ENCODE measurements around the gene C1QTNF7.

Gene C1QTNF7

DNA sequence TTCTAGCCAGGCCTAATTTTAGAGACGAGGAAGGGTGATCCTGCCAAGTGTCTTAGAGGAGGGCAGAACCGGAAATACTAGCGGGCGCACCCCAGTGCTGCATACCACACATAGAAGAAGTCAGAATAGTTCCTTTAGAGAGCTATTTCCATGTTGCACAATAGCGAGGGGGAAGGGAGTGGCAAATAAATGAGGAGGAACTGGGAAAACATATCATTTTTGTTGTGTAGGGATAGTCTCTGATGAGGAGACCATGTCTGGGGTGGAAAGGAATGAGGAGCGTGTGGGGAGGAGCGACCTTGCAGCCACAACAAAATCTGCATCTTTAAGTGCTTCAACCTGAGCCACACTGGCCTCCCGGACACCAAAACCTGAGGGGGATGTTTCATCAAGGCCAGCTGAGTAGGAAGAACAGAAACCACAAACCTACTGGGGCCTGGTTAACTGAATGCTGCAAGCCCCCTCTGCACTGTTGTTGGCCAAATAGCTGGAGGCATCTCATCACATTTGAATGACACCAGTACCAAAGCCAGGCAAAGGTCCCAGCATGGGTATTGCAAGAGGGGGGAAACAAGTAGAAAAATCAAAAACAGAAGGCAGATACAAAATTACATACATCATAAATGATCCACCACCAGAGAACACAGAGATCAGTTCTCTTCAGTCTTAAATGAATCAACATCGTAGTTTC is 26.7 kb upstream of the C1QTNF7 start:
- Mint-ChIP-seq H3K4me3 (peak overlapping the region; percentile 74), H3K36me3 (ENCODE audit: low read depth) (no peaks in the 10 kb centered on the region), H3K27ac (peak overlapping the region; percentile 83), H3K27me3 (no peaks in the 10 kb centered on the region), H3K9me3 (no peaks in the 10 kb centered on the region), H3K4me1 (peaks cover 37% of the 10 kb centered on the region)
- DNase-seq (peak; percentile 44), ATAC-seq (peak; percentile 67)

GRCh38 chr4:15402146-15402545 is 25.7 kb upstream of the C1QTNF7 start:
- Mint-ChIP-seq H3K4me3 (no peak overlapping the region), H3K27me3 (no peaks in the 10 kb centered on the region), H3K36me3 (ENCODE audit: low read depth) (no peaks in the 10 kb centered on the region), H3K4me1 (peaks cover 36% of the 10 kb centered on the region), H3K9me3 (no peaks in the 10 kb centered on the region), H3K27ac (no peak overlapping the region)
- no peak for DNase-seq
- ATAC-seq, result no peak

DNA sequence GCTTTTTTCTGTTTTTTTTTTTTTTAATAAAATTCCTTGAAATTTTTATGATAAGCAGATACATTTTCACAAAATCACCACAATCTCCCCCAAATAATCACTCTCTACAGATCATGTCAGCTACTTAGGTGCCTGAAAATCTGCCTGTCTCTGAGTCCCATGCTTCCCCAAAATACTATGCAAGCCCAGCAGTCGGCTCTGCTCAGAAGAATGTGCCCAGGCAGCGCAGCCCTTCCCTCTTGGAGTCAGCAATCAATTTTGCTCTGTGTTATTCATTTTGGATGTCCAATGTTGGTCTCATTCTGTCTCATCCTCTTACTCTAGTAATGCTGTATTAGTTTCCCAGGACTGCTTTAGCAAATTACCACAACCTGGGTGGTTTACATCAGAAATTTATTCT is 24.9 kb upstream of the C1QTNF7 start:
- Mint-ChIP-seq H3K9me3 (no peaks in the 10 kb centered on the region), H3K27ac (no peak overlapping the region), H3K4me3 (no peak overlapping the region), H3K4me1 (peaks cover 36% of the 10 kb centered on the region), H3K36me3 (ENCODE audit: low read depth) (no peaks in the 10 kb centered on the region), H3K27me3 (no peaks in the 10 kb centered on the region)
- no peak for ATAC-seq
- no peak for DNase-seq

DNA sequence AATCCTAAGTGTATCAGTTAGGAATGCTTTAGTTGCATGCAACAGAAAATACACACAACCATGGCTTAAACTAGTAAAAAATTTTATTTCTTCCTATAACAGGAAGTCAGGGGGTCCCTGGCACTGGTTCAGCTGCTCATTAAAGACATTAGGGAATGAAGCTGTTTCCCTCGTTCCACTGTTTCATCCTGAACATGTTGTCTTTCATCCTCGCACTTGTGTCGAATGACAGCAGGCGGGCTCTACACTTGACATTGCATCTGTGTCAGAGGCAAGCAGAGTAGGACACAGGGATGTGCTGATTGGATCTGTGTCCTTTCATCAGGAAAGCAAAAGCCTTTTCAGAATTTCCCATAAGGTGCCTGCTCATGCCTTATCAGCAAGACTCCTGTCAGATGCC is 22.8 kb upstream of the C1QTNF7 start:
- ATAC-seq (no peak), DNase-seq (no peak)
- H3K36me3 Mint-ChIP-seq (ENCODE audit: low read depth), result no peaks in the 10 kb centered on the region
- no peaks in the 10 kb centered on the region for H3K9me3 Mint-ChIP-seq
- H3K27me3 Mint-ChIP-seq, result no peaks in the 10 kb centered on the region
- H3K4me3 Mint-ChIP-seq, result no peak overlapping the region
- no peak overlapping the region for H3K27ac Mint-ChIP-seq
- H3K4me1 Mint-ChIP-seq, result peaks cover 42% of the 10 kb centered on the region

- ATAC-seq (peak; percentile 28), DNase-seq (no peak)
- Mint-ChIP-seq H3K36me3 (ENCODE audit: low read depth) (no peaks in the 10 kb centered on the region), H3K4me3 (peak overlapping the region; percentile 56), H3K9me3 (no peaks in the 10 kb centered on the region), H3K27me3 (no peaks in the 10 kb centered on the region), H3K27ac (peak overlapping the region; percentile 74), H3K4me1 (peaks cover 59% of the 10 kb centered on the region)
Observed at GRCh38 chr4:15410750-15411149, 17.1 kb upstream of the C1QTNF7 start.

DNA sequence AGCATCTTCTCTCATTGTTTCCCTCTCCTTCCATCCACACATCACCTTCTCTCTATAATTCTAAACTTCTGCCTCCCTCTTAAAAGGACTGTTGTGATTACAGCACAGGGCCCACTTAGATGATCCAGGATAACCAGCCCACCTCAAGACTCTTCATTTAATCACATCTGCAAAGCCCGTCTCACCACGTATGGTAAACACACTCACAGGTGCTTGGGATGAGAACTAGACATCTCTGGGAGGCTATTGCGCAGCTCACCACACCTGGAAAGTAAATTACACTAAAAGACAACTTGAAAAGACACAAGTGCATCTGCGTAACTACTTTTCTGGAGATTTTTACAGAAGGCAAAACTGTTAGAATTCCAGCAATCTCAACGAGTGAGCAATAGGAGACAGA is 15.4 kb upstream of the C1QTNF7 start:
- ATAC-seq (no peak), DNase-seq (no peak)
- Mint-ChIP-seq H3K9me3 (no peaks in the 10 kb centered on the region), H3K27me3 (no peaks in the 10 kb centered on the region), H3K36me3 (ENCODE audit: low read depth) (no peaks in the 10 kb centered on the region), H3K4me3 (no peak overlapping the region), H3K27ac (peak overlapping the region; percentile 1), H3K4me1 (peaks cover 59% of the 10 kb centered on the region)

GRCh38 chr4:15413010-15413622 is 14.7 kb upstream of the C1QTNF7 start:
- Mint-ChIP-seq H3K4me1 (peaks cover 60% of the 10 kb centered on the region), H3K27ac (peak overlapping the region; percentile 1)

DNA sequence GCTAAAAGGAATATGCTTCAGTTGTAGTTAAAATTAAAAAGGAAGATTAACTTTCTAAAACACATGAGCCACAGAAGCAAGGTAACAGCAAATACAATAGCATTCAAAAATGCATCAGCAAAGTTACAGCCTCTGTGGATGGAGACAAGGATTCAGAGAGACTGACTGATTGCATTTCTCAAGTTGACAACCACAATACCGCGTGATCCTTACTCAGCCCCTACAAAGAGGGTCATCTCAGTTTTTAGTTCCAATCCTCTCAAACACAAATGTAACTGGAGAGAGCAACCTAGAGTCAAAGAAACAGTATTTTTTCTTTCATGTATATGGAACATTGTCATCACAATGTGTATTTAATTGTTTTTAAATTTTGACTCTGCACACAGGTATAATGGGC is 14.2 kb upstream of the C1QTNF7 start:
- Mint-ChIP-seq H3K27me3 (no peaks in the 10 kb centered on the region), H3K9me3 (no peaks in the 10 kb centered on the region), H3K4me3 (no peak overlapping the region), H3K4me1 (peaks cover 60% of the 10 kb centered on the region), H3K36me3 (ENCODE audit: low read depth) (no peaks in the 10 kb centered on the region), H3K27ac (no peak overlapping the region)
- no peak for ATAC-seq
- no peak for DNase-seq

More at GRCh38 chr4:15413010-15413622, 14.7 kb upstream of the C1QTNF7 start:
- DNase-seq, result no peak
- Mint-ChIP-seq H3K36me3 (ENCODE audit: low read depth) (no peaks in the 10 kb centered on the region), H3K9me3 (no peaks in the 10 kb centered on the region), H3K4me3 (no peak overlapping the region), H3K27me3 (no peaks in the 10 kb centered on the region)
- no peak for ATAC-seq

GRCh38 chr4:15414551-15415091 is 13.2 kb upstream of the C1QTNF7 start:
- H3K27me3 Mint-ChIP-seq, result no peaks in the 10 kb centered on the region
- no peaks in the 10 kb centered on the region for H3K36me3 Mint-ChIP-seq (ENCODE audit: low read depth)
- no peaks in the 10 kb centered on the region for H3K9me3 Mint-ChIP-seq
- H3K4me3 Mint-ChIP-seq, result no peak overlapping the region
- DNase-seq (no peak), ATAC-seq (no peak)
- H3K4me1 Mint-ChIP-seq, result peaks cover 56% of the 10 kb centered on the region
- H3K27ac Mint-ChIP-seq, result no peak overlapping the region

- ATAC-seq (no peak), DNase-seq (no peak)
- Mint-ChIP-seq H3K4me1 (peaks cover 37% of the 10 kb centered on the region), H3K27ac (no peak overlapping the region), H3K36me3 (ENCODE audit: low read depth) (no peaks in the 10 kb centered on the region), H3K4me3 (no peak overlapping the region), H3K27me3 (no peaks in the 10 kb centered on the region), H3K9me3 (no peaks in the 10 kb centered on the region)
Observed at GRCh38 chr4:15416357-15417232, 11.2 kb upstream of the C1QTNF7 start.

DNA sequence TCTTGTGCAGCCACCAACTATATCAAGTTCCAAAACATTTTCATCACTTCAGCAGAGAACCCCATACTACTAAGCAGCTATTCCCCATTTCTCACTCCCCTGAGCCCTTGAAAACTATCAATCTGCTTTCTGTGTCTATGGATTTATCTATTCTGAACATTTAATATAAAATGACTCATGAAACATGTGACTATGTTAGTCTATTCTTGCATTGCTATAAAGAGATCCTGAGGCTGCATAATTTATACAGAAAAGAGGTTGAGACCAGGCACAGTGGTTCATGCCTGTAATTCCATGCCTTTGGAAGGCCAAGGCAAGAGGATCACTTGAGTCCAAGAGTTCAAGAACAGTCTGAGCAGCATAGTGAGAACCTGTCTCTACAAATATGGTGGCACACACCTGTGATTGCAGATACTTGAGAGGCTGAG is 10.6 kb upstream of the C1QTNF7 start:
- H3K9me3 Mint-ChIP-seq, result no peaks in the 10 kb centered on the region
- DNase-seq, result no peak
- ATAC-seq, result no peak
- peaks cover 33% of the 10 kb centered on the region for H3K4me1 Mint-ChIP-seq
- no peaks in the 10 kb centered on the region for H3K27me3 Mint-ChIP-seq
- H3K27ac Mint-ChIP-seq, result no peak overlapping the region
- no peaks in the 10 kb centered on the region for H3K36me3 Mint-ChIP-seq (ENCODE audit: low read depth)
- no peak overlapping the region for H3K4me3 Mint-ChIP-seq

DNA sequence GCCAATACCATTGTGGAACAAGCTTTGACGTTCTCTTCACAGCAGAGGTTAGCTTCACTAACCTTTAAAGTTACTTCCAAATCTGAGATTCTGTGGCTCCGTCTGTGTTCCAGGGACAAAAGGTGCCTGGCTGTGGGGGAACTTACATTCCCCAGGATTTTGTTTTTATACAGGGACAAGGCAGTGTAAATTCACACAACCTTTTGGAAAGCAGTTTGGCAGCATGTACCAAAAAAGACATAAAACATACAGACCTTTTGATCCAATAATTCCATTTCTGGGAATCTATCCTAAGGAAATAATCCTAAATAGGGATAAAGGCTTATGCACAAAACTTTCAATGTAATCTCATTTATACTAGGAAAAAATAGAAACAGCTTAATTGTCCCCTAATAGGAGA is 8.9 kb upstream of the C1QTNF7 start:
- DNase-seq (no peak), ATAC-seq (no peak)
- Mint-ChIP-seq H3K9me3 (no peaks in the 10 kb centered on the region), H3K36me3 (ENCODE audit: low read depth) (peaks cover 2% of the 10 kb centered on the region), H3K27me3 (no peaks in the 10 kb centered on the region), H3K4me3 (no peak overlapping the region), H3K4me1 (peaks cover 26% of the 10 kb centered on the region), H3K27ac (no peak overlapping the region)

DNA sequence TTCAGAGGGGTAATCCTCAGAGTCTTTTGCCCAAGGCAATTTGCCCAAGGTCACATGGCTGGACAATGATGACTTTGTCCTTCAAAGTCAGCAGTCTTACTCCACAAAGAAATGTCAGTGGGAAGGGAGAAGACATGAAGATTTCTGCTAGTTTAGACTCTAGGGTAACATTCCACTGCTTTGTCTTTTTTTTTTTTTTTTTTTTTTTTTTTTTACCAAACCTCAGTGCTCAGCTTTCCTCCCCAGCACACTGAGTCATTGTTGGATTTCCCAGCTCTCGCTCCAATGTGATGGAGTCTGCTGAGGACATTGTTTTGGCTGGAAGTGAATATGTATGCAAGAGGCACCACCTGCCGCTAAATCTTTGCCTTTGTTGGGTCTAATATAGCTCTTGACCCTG is 7.2 kb upstream of the C1QTNF7 start:
- DNase-seq (no peak), ATAC-seq (no peak)
- Mint-ChIP-seq H3K27ac (no peak overlapping the region), H3K4me1 (peaks cover 26% of the 10 kb centered on the region), H3K27me3 (no peaks in the 10 kb centered on the region), H3K9me3 (no peaks in the 10 kb centered on the region), H3K36me3 (ENCODE audit: low read depth) (peaks cover 2% of the 10 kb centered on the region), H3K4me3 (no peak overlapping the region)

GRCh38 chr4:15423285-15423711 is 4.5 kb upstream of the C1QTNF7 start:
- ATAC-seq, result peak; percentile 75
- peaks cover 2% of the 10 kb centered on the region for H3K36me3 Mint-ChIP-seq (ENCODE audit: low read depth)
- H3K4me1 Mint-ChIP-seq, result peaks cover 20% of the 10 kb centered on the region
- H3K9me3 Mint-ChIP-seq, result no peaks in the 10 kb centered on the region
- no peak overlapping the region for H3K27ac Mint-ChIP-seq
- no peaks in the 10 kb centered on the region for H3K27me3 Mint-ChIP-seq
- H3K4me3 Mint-ChIP-seq, result no peak overlapping the region
- DNase-seq, result no peak
